ENCODE measurements around the gene SOAT2.
A peak's percentile ranks its signal among the peaks of the same experiment; 100 is the strongest.

SOAT2 gene

DNA sequence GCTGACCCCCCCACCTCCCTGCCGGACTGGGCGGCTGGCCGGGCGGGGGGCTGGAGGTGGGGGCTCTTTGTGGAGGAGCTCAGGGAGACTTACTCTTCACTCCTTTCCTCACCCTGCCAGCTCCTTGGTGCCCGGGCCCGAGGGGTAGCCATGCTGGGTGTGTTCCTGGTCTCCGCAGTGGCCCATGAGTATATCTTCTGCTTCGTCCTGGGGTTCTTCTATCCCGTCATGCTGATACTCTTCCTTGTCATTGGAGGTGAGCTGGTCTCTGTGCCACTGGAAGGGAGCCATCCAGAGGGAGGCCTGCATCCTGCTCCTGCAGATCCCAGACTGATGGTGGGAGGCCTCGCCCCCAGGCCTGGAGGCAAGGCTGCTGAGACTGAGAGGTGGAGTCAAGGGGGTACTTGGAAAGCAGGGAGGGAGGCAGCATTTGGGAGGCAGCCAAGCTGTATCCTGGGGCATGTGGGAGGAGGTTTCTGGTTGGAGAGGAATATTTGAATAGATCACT is 19.7 kb downstream of the SOAT2 start:
- DNase-seq (ENCODE audit: extremely low read depth, low read depth): peak; percentile 6
- H3K4me3 ChIP-seq (replicated peaks; ENCODE audit: low read depth, low read length): no peak overlapping the region
- TF ChIP-seq, protein P1, sequence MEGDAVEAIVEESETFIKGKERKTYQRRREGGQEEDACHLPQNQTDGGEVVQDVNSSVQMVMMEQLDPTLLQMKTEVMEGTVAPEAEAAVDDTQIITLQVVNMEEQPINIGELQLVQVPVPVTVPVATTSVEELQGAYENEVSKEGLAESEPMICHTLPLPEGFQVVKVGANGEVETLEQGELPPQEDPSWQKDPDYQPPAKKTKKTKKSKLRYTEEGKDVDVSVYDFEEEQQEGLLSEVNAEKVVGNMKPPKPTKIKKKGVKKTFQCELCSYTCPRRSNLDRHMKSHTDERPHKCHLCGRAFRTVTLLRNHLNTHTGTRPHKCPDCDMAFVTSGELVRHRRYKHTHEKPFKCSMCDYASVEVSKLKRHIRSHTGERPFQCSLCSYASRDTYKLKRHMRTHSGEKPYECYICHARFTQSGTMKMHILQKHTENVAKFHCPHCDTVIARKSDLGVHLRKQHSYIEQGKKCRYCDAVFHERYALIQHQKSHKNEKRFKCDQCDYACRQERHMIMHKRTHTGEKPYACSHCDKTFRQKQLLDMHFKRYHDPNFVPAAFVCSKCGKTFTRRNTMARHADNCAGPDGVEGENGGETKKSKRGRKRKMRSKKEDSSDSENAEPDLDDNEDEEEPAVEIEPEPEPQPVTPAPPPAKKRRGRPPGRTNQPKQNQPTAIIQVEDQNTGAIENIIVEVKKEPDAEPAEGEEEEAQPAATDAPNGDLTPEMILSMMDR (IDR thresholded peaks at IDR 0.05; ENCODE audit: low read depth, low read length, missing control alignments): no peak

DNA sequence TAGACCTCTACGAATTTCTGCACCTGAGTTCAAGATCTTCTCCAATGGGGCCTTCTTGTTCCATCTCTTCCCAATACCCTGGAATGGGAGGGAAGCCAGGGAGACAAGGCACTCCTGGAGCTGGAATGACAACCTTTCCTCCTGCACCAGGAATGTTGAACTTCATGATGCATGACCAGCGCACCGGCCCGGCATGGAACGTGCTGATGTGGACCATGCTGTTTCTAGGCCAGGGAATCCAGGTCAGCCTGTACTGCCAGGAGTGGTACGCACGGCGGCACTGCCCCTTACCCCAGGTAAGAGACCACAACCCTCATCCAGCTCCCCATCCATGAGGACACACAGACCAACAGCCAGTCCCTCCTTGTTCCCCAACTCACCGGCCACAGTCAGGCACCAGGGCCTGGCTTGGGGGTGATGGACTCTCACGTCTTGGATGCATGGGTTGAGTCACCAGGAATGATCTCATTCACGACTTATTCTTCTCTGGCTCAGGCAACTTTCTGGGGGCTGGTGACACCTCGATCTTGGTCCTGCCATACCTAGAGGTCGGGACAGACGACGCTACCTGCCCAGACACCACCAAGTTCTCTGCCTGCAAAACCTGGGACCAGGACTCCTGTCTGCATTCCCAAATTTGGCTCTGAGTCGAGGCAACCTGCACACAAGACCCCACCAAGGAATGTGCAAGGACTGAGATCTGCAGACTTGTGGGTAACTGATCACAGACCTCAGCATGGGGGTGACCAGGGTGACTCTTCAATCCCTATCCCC is 20.5 kb downstream of the SOAT2 start:
- TF ChIP-seq, protein P1 (IDR thresholded peaks at IDR 0.05; ENCODE audit: low read depth, low read length, missing control alignments): no peak
- no peak for DNase-seq (ENCODE audit: extremely low read depth, low read depth)
- H3K4me3 ChIP-seq (replicated peaks; ENCODE audit: low read depth, low read length): no peak overlapping the region

DNA sequence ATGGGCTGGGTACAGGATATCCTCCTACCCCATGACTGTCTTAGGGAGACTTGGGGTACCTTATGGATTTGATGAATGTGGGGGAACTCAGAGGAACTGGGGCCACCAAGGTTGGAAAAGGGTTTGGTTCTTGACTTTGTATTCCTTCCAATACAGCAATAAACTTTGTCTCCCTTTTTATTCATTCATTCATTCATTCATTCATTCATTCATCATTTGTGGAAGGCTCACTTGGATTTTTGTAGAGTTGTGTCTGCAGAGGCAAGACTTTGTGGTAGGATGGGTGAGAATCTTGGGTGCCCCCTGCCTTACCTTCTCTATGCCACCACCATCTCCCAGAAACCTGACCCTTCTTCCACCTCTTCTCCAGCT is 21.1 kb downstream of the SOAT2 start:
- TF ChIP-seq, protein P1 (IDR thresholded peaks at IDR 0.05; ENCODE audit: low read depth, low read length, missing control alignments): no peak
- no peak overlapping the region for H3K4me3 ChIP-seq (replicated peaks; ENCODE audit: low read depth, low read length)
- no peak for DNase-seq (ENCODE audit: extremely low read depth, low read depth)

DNA sequence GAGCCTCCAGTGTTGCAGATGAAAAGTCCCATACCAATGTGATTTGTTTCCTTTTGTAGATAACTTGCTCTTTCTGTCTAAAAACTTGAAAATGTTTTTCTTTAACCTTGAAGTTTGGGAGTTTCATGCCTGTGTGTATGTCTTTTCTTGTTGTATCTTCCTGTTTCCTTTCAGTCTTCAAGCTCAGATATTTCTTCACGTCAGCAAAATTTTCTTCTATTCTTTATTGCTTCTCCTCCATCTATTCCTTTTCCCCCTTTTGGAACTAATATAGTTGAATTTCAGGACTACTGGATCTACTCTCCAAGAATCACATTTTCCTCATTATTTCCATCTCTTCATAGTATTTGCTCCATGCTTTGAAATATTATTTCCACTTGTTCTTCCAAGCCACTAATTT is 23.9 kb downstream of the SOAT2 start:
- no peak for DNase-seq (ENCODE audit: extremely low read depth, low read depth)
- H3K4me3 ChIP-seq (replicated peaks; ENCODE audit: low read depth, low read length): no peak overlapping the region
- TF ChIP-seq, protein P1 (IDR thresholded peaks at IDR 0.05; ENCODE audit: low read depth, low read length, missing control alignments): no peak

DNA sequence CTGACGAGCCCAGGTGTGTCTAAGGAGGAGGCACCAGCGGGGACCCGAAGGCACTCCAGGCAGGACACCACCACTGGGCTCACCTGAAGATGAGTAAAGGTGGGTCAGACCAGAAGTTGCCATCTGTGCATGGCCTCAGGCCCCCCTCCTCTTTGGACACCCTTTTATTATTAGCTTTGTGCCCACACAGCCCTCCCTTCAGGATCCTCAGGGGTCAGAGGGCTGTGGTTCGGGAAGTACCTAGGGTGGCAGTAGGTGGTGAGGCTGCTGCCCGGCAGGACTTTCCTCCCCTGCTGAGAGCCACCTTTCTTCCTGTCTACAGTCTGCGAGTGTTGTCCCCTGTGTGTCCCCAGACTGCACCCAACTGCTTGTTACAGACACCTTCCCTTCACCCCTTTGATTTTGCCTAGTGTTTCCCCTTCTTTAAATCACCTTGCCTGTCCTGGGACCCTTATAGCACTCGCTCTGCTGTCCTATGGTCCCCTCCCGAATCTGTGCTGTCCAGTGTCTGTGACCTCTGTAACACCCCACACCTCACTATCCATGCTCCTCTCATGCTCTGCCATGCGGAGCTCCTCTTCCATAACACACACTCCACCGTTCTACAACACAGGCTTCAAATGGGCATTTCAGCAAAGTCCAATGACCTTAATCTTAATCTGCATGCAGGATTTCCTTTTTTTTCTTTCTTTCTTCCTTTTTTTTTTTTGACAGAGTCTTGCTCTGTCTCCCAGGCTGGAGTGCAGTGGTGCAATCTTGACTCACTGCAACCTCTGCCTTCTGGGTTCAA is 25.7 kb downstream of the SOAT2 start:
- no peak for DNase-seq (ENCODE audit: extremely low read depth, low read depth)
- no peak overlapping the region for H3K4me3 ChIP-seq (replicated peaks; ENCODE audit: low read depth, low read length)
- TF ChIP-seq, protein P1 (IDR thresholded peaks at IDR 0.05; ENCODE audit: low read depth, low read length, missing control alignments): no peak

DNA sequence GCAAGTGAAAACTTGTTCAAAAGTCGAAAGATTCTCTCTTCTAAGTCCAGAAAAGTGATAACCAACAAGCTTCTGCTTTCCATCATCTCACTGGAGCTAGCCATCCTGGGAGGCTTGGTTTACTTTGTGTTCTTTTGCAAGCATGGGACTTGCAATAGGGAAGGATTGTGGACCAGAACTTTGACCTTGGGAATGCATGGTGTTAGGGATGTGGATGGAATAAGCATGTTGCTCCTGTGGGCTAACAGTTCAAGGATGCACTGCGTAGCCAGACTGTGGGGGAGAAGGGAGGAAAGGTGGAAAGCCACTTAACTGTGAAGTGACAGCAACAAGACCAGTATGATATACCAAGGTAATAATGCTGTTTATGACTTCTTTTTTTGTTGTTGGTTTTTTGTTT is 28.6 kb downstream of the SOAT2 start:
- no peak for DNase-seq (ENCODE audit: extremely low read depth, low read depth)
- TF ChIP-seq, protein P1 (IDR thresholded peaks at IDR 0.05; ENCODE audit: low read depth, low read length, missing control alignments): no peak
- no peak overlapping the region for H3K4me3 ChIP-seq (replicated peaks; ENCODE audit: low read depth, low read length)

All from HFF-Myc (cell line).